ENCODE data around the gene SLC13A1. TPM values are rescaled to one million over a fixed set of nuclear protein-coding genes. Genes with fewer than 3 reads are reported as not detected.

SLC13A1 gene
- total and polyA plus RNA-seq, 9 donors = 0.10 to 0.24 TPM; not detected in 7

DNA sequence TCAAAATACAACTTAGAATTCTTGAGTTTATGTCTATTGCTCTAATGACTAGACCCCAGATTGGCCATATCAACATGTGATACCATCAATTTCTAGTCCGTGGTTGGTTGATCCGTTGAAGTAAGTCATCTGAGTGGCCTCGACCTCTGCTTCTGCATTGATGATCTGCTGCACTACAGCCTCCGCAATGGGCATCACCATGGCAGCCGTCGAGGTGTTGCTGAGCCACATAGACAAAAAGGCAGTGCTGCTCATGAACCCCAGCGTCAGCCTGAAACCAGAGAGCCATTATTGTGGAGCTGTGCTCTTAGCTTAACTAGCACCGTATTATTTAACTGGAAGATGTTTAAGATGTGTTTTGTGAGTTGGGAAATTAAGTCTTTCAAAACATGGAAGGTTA lies 30.7 kb downstream of the SLC13A1 start:
- H3K36me3 ChIP-seq = no peaks in the 10 kb centered on the region
- no peak overlapping the region for H3K27ac ChIP-seq
- H3K9me3 ChIP-seq = no peaks in the 10 kb centered on the region
- WGBS, 3 donors = 91 to 93% (median 92%) methylated on average over 8 of the region's 8 CpGs
- no peaks in the 10 kb centered on the region for H3K4me1 ChIP-seq (ENCODE audit: insufficient read depth)
- intact Hi-C loops (cut with DNase I) = no loop called here
- TF ChIP-seq EP300 (IDR thresholded peaks at IDR 0.05) = no peak
- TF ChIP-seq, protein P1, sequence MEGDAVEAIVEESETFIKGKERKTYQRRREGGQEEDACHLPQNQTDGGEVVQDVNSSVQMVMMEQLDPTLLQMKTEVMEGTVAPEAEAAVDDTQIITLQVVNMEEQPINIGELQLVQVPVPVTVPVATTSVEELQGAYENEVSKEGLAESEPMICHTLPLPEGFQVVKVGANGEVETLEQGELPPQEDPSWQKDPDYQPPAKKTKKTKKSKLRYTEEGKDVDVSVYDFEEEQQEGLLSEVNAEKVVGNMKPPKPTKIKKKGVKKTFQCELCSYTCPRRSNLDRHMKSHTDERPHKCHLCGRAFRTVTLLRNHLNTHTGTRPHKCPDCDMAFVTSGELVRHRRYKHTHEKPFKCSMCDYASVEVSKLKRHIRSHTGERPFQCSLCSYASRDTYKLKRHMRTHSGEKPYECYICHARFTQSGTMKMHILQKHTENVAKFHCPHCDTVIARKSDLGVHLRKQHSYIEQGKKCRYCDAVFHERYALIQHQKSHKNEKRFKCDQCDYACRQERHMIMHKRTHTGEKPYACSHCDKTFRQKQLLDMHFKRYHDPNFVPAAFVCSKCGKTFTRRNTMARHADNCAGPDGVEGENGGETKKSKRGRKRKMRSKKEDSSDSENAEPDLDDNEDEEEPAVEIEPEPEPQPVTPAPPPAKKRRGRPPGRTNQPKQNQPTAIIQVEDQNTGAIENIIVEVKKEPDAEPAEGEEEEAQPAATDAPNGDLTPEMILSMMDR (IDR thresholded peaks at IDR 0.05) = no peak
- TF ChIP-seq POLR2A (IDR thresholded peaks at IDR 0.05) = no peak
- no peak overlapping the region for H3K4me3 ChIP-seq
- no peaks in the 10 kb centered on the region for H3K27me3 ChIP-seq
- no peak for DNase-seq

DNA sequence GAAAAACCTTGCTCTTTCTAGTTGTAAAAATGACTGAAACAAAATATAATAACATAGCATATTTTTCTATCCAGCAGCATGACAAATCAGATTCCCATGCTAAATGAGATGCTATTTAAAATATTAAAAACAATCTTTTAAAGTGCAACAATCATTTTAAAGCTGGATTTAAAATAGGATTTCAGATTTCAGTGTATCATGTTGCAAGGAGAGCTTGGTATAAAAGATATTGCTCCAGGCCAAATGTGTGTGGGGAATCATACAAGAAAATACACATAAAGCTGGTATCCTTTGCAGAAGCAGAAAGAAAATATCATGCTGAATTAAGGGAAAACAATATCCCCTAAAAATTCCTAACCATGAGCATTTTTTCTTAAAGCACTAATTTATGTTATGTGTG lies 42.2 kb downstream of the SLC13A1 start:
- H3K27me3 ChIP-seq = no peaks in the 10 kb centered on the region
- H3K4me1 ChIP-seq (ENCODE audit: insufficient read depth) = no peaks in the 10 kb centered on the region
- intact Hi-C loops (cut with DNase I) = no loop called here
- no peak overlapping the region for H3K4me3 ChIP-seq
- no peak overlapping the region for H3K27ac ChIP-seq
- TF ChIP-seq, protein P1 (IDR thresholded peaks at IDR 0.05) = no peak
- TF ChIP-seq EP300 (IDR thresholded peaks at IDR 0.05) (no peak), POLR2A (IDR thresholded peaks at IDR 0.05) (no peak)
- H3K9me3 ChIP-seq = no peaks in the 10 kb centered on the region
- no peaks in the 10 kb centered on the region for H3K36me3 ChIP-seq
- no peak for DNase-seq

DNA sequence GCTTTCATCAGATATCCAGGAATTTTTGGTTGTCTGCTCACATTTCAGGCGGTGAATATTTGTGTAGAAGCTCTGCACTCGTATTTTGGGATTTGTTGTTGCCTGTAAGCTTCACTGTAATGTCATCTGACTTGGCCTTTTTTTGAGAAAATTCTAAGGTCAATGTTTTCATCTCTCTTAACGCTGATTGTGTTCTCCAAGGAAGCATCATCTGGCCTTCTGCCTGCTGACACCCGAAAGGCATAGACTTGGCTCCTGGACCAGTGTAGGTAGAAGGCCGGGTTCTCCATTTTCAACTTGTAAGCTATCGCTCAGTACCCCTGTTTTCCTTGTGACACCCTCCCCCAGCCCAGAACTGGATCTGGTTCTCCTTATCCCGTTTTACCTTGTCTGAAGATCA lies 44.2 kb downstream of the SLC13A1 start:
- no peaks in the 10 kb centered on the region for H3K27me3 ChIP-seq
- intact Hi-C loops (cut with DNase I) = no loop called here
- no peak for TF ChIP-seq POLR2A (IDR thresholded peaks at IDR 0.05)
- TF ChIP-seq EP300 (IDR thresholded peaks at IDR 0.05) = no peak
- TF ChIP-seq, protein P1 (IDR thresholded peaks at IDR 0.05) = no peak
- no peak overlapping the region for H3K27ac ChIP-seq
- no peaks in the 10 kb centered on the region for H3K4me1 ChIP-seq (ENCODE audit: insufficient read depth)
- WGBS, 3 donors = 56 to 77% (median 67%) methylated on average over 7 of the region's 7 CpGs
- no peak for DNase-seq
- no peaks in the 10 kb centered on the region for H3K36me3 ChIP-seq
- H3K9me3 ChIP-seq = no peaks in the 10 kb centered on the region
- no peak overlapping the region for H3K4me3 ChIP-seq

DNA sequence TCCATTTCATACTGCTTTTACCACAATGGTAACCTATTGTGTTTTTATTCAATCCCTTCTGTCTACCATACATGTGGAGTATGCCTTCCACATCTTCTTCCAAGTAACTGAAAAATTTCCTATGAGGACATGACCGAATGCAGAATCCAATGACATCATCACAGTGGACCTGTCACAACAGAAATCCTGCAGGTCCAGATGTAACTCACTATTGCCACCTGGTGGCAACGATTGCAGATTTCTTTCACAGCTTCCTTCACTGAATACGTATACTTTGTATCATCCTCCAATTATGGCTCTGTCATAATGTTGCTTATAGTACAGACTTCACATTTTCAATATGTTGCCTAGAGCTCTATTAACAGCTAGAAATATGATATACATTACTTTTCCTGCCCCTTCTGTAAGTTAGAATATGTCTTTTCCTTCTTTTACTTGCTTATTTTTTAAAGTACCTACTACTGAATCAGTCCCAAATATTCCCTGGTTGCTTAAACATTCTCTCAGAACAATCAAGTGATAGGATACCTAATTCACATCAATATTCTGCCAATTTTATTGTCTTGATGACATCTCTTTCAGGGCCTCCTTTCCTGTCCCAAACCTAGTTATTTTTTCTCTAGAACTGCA lies 45.4 kb downstream of the SLC13A1 start:
- no peaks in the 10 kb centered on the region for H3K4me1 ChIP-seq (ENCODE audit: insufficient read depth)
- DNase-seq = peak; percentile 30 to 74 (median 46)
- H3K27me3 ChIP-seq = no peaks in the 10 kb centered on the region
- H3K4me3 ChIP-seq = no peak overlapping the region
- no peaks in the 10 kb centered on the region for H3K9me3 ChIP-seq
- H3K27ac ChIP-seq = no peak overlapping the region
- H3K36me3 ChIP-seq = no peaks in the 10 kb centered on the region
- intact Hi-C loops (cut with DNase I) = no loop called here
- no peak for TF ChIP-seq POLR2A (IDR thresholded peaks at IDR 0.05)
- no peak for TF ChIP-seq EP300 (IDR thresholded peaks at IDR 0.05)
- TF ChIP-seq, protein P1 (IDR thresholded peaks at IDR 0.05) = peak; percentile 18 to 49 (median 42)
- WGBS, 3 donors = 2 to 4% (median 3%) methylated on average over 3 of the region's 3 CpGs
